ENCODE measurements around the gene ADSS1.
A peak's percentile ranks its signal among the peaks of the same experiment; 100 is the strongest.

The ADSS1 gene

DNA sequence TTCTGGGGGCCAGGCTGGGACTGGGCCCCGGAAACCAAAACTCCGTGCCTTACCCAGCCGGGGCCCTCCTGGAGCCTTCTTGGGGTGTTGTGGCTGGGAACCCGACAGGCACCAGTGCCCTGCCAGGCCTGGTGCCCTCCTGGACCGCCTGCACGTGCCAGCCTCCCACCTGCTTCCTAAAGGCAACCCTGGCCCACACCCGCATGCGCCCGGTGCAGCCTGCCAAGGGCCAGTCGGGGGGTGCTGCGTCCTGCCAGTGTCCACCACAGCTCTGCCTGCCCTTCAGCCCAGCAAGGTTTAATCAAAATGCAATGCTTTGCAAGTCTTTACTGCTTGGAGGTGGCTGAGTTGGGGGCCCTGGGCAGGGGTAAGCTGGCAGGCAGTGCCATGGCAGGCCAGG is 5.2 kb upstream of the ADSS1 start:
- DNase-seq (ENCODE audit: low spot score) = no peak
- POLR2A ChIA-PET (ENCODE audit: low non-redundant PET) = no interaction called here
- H3K27ac ChIP-seq = peak overlapping the region; percentile 58
- TF ChIP-seq, protein P1, sequence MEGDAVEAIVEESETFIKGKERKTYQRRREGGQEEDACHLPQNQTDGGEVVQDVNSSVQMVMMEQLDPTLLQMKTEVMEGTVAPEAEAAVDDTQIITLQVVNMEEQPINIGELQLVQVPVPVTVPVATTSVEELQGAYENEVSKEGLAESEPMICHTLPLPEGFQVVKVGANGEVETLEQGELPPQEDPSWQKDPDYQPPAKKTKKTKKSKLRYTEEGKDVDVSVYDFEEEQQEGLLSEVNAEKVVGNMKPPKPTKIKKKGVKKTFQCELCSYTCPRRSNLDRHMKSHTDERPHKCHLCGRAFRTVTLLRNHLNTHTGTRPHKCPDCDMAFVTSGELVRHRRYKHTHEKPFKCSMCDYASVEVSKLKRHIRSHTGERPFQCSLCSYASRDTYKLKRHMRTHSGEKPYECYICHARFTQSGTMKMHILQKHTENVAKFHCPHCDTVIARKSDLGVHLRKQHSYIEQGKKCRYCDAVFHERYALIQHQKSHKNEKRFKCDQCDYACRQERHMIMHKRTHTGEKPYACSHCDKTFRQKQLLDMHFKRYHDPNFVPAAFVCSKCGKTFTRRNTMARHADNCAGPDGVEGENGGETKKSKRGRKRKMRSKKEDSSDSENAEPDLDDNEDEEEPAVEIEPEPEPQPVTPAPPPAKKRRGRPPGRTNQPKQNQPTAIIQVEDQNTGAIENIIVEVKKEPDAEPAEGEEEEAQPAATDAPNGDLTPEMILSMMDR (conservative IDR thresholded peaks at IDR 0.05; ENCODE audit: low read depth) = no peak
- CTCF ChIA-PET = interaction anchor here (0.5 kb wide), 1 partner anchor 1397 kb away, joined by 3 read pairs; no protein-coding TSS in a partner anchor

DNA sequence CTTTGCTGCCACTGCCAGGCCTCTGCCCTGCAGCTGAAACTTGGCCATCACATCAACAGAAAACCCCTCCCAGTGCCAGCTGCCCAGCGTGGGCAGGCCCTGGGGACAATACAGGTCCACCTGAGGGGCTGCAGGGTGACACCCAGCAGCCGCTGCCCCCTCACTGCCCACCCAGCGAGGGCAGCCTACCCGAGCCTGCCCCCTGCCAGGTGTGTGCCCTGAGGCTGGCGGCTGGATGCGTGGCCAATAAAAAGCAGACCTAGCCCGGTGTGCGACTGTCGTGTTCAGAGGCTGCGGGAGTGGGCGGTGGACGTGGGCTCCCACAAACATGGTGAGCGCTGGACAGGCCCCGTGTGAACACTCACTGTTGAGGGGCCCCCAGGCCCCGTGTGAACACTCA is 4.7 kb upstream of the ADSS1 start:
- ChIA-PET POLR2A (ENCODE audit: low non-redundant PET) (no interaction called here), CTCF (no interaction called here)
- peak overlapping the region; percentile 58 for H3K27ac ChIP-seq
- TF ChIP-seq, protein P1 (conservative IDR thresholded peaks at IDR 0.05; ENCODE audit: low read depth) = no peak
- no peak for DNase-seq (ENCODE audit: low spot score)

DNA sequence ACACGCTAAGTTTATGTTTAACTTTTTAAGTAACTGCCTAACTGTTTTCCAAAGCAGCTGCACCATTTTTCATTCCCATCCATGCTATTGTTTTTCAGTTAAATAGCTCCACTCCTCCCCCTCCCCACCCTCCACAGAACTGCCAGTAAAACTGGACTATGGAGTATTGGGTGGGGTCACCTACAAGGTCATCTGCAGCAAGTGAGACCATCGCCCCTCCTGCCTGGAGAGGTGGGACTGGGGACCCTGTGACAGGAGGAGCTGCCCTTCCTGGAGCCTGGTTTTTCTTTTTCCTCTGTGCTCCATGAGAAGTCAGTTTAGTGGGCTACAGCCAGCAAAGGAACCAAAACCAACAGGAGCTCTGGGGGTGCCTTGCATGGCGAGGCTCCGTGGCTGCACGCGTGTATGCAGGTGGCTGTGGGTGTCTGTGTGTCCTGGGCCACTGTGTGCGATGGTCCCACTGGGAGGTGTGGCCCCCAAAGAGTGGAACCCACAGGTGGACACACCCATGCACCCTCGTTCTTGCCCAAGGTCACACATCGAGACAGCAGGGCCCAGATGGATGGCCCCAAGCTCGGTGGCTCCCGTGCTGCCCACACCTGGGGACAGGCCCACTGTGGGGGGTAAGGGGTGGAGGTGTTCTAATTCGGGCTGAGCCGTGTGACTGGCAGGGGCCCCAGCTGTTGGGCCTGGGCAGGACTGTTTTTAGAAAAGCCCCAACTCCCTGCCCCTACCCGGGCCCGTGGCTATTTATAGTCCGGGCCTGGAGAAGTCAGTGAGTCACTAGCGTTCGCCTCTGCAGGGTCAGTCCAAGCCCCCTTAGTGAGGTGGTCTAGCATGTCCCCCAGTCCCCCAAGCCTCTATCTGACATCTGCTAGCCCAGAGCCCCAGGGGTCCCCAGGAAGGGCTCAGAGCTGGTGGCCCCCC is 2.3 kb upstream of the ADSS1 start:
- DNase-seq (ENCODE audit: low spot score) = no peak
- ChIA-PET POLR2A (ENCODE audit: low non-redundant PET) (no interaction called here), CTCF (interaction anchor here (0.5 to 4.7 kb wide), 3 partner anchors 15 to 58 kb away, joined by 3 to 28 read pairs (median 3); no protein-coding TSS in a partner anchor)
- H3K27ac ChIP-seq = peak overlapping the region; percentile 81
- TF ChIP-seq, protein P1 (conservative IDR thresholded peaks at IDR 0.05; ENCODE audit: low read depth) = no peak

DNA sequence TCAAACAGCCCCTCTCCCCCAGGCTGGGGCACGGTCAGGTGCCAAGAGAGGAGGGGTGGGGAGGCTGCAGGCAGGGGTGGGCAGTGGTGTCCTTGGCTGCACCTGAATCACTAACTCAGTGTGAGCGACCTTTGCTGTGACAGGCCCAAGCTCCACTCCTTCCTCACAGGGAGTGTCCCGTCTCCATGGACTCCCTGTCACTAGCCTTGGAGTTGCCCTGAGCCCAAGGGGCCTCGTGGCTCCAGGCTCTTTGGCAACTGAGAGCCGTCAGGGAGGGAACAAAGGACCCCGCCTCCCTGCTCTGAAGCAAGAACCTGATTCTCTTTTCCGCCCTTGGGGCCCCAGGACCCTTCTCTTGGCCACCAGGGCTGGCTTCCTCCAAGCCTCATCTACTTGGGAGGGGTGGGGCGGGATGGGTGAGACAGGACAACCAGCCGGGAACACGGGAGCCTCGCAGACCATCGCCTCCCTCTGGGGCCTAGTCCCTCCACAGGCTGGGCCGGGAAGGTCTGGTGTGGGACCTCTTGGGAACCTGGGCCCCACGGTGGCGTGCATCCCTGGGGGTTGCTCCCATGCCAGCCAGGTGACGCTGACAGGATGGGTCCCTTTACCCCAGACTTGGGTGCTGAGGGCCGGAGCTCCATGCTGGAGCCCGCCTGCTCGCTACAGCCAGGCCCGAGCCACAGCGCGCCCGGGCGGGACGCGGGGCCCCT is 935 bp upstream of the ADSS1 start:
- ChIA-PET POLR2A (ENCODE audit: low non-redundant PET) (interaction anchor here (0.5 to 1.2 kb wide), 2 partner anchors 9 to 805 kb away, joined by 3 read pairs; no protein-coding TSS in a partner anchor), CTCF (interaction anchor here (0.5 to 4.7 kb wide), 10 partner anchors 10 to 1818 kb away, joined by 3 to 28 read pairs (median 4); no protein-coding TSS in a partner anchor)
- peak overlapping the region; percentile 81 for H3K27ac ChIP-seq
- no peak for DNase-seq (ENCODE audit: low spot score)
- TF ChIP-seq, protein P1 (conservative IDR thresholded peaks at IDR 0.05; ENCODE audit: low read depth) = no peak

DNA sequence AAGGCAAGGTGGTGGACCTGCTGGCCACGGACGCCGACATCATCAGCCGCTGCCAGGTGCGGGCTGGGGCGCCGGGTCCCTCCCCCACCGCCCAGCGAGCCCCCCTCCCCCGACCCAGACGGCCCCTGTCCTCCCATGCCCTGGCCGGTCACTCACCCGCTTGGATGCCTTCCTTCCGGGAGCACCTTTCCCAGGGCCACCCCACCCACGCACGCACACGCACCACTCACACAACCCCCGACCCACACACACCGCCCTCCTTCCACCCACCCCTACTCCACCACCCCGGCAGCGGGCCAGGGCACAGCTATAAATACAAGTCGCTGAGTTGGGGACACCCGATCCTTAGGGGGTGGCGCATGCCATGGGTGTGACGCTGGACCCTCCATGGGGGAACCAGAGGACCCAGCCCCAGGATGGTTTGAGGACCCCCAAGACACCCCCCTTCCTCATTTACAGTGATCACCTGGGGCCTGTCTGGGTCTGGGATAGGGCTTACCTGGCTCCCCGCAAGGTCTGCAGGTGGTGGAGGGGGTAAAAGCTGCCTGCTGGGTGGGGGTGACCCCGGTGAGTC is 465 bp downstream of the ADSS1 start:
- peak overlapping the region; percentile 81 for H3K27ac ChIP-seq
- DNase-seq (ENCODE audit: low spot score) = no peak
- TF ChIP-seq, protein P1 (conservative IDR thresholded peaks at IDR 0.05; ENCODE audit: low read depth) = no peak
- ChIA-PET CTCF (interaction anchor here (0.6 to 4.7 kb wide), 4 partner anchors 12 to 44 kb away, joined by 3 to 28 read pairs (median 9); no protein-coding TSS in a partner anchor), POLR2A (ENCODE audit: low non-redundant PET) (interaction anchor here (0.6 to 1.4 kb wide), 3 partner anchors 9 to 27 kb away, joined by 3 to 7 read pairs (median 3); no protein-coding TSS in a partner anchor)

Measured in RWPE1 (cell line).